Measurements from ENCODE around the gene IFT57.

IFT57 gene

GRCh38 chr3:108218811-108219210 is 3.4 kb downstream of the IFT57 start:
- no peak for DNase-seq

DNA sequence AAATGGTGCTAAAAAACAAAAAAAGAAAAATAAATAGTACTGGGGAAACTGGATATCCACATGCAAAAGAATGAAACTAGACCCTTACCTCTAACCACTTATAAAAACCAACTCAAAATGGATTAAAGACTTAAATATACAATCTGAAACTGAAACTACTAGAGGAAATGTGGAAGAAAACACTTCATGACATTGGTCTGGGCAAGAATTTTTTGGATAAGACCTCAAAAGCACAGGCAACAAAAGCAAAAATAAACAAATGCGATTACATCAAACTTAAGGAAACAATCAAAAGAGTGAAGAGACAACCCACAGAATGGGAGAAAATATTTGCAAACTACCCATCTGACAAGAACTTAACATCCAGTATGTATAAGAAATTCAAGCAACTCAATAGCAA is 6.4 kb downstream of the IFT57 start:
- DNase-seq = no peak

GRCh38 chr3:108209579-108209978 is 12.6 kb downstream of the IFT57 start:
- no peak for DNase-seq

DNA sequence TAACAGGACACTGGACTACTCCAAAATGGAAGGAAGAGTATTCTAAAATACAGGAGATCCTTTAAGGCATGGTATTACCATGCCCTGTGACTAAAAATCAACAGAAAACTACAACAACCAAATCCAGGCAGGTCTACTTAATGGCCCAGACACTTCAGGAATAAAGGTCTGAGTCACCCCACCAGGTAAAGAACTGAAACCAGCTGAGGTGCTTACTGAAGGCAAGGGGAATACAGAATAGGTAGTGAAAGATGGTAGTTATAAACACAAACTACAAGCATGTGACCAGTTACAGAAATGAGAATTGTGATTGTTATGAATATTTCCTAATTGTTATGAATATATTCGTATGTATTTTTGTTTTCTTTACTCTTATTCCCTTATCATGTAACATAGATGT is 13.4 kb downstream of the IFT57 start:
- no peak for DNase-seq

- DNase-seq = no peak
Observed at GRCh38 chr3:108202834-108203233, 19.4 kb downstream of the IFT57 start.

- no peak for DNase-seq
Observed at GRCh38 chr3:108202080-108202479, 20.1 kb downstream of the IFT57 start.

GRCh38 chr3:108201258-108201657 is 21.0 kb downstream of the IFT57 start:
- no peak for DNase-seq

GRCh38 chr3:108200578-108200977 is 21.6 kb downstream of the IFT57 start:
- no peak for DNase-seq

DNA sequence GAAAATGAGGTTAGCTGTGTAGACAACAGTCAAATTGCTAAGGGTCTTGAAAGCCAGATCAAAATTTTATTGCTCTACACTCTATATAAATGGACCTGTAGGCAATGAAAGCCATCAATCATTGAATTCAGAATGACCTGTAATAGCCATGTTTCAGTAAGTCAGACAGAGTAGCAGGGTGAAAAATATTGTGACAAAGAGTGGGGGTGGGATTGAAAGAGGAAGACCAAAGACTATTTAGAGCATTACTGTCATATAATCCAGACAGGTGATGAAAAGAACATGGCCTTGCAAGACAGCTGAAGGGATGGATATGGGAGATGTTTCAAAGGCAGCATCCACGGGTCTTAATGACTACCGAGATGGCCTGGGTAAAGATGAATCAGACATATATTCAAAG is 22.2 kb downstream of the IFT57 start:
- no peak for DNase-seq

DNA sequence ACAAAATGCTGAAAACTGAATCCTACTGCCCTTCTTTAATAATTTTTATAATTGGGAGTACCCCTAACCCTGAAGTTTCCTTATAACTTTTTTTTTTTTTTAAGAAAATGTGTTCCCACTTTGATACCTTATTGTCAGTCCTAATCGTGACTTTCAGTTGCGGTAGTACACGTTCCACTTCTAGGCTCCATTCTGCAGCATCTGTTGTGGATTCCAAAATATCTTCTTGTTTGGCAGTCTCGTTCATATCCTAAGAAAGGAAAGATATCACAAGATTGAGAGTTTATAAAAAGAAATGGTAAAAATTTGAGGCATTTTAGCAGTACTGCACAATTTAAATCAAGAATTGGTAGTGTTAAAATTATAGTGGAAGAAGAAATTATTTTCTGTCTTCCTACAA is 30.8 kb downstream of the IFT57 start:
- no peak for DNase-seq

- no peak for DNase-seq
Observed at GRCh38 chr3:108190346-108190745, 31.9 kb downstream of the IFT57 start.

- DNase-seq = no peak
Observed at GRCh38 chr3:108189440-108189839, 32.8 kb downstream of the IFT57 start.

- DNase-seq = no peak
Observed at GRCh38 chr3:108185536-108185935, 36.7 kb downstream of the IFT57 start.

DNA sequence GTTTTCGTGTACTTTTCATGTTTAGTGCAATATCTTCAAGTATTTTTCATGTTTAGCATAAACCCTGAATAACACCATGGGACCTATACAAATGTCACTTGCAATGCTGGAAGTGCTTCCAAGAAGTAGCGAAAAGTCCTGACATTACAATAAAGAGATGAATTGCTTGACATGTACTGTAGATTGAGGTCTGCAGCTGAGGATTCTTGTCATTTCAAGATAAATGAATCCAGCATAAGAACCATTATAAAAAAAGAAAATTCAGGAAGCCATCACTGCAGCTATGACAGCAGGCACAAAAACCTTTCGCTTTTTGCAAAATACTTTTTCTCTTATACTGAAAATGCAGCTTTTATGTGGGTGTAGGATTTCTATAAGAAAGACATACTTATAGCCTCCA is 37.4 kb downstream of the IFT57 start:
- no peak for DNase-seq

- no peak for DNase-seq
Observed at GRCh38 chr3:108183971-108184370, 38.3 kb downstream of the IFT57 start.

DNA sequence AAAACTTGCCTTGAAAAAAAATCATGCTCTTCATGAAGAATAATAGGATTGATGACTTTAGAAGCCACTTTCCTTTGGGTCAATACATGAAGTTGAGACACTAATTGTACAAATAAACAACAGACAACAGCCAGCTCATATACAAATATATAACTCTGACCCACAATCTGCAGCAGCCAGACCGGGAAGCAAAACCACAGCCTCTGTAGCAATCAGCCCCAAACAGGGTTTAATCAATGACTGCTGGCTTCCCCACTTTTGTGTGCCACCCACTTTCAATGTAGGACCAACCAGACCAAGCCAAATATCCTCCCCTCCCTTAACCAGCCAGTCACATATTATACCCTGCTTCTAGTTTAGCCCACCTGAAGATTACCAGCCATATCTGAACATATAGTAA is 39.0 kb downstream of the IFT57 start:
- DNase-seq = peak; percentile 38

GRCh38 chr3:108182339-108182738 is 39.9 kb downstream of the IFT57 start:
- peak; percentile 57 for DNase-seq

DNA sequence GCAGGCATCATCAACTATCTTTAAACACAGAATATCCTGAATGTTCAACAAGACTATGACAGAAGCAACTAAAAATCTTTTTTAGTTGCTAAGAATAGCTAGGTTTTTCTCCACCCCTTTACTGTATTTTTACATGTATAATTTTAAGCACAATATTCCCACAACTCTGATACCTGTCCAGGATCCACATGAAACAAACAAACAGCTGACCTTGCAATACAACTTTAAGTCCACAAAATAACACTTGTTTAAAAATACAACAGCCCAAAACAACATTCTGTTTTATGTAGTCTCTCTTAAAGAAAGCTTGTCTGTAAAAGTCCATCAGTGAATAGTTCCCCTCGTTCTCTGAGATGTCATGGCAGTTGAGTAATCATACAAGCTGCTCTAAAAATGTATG is 41.1 kb downstream of the IFT57 start:
- DNase-seq = no peak

- DNase-seq = peak; percentile 58
Observed at GRCh38 chr3:108180194-108180593, 42.0 kb downstream of the IFT57 start.

DNA sequence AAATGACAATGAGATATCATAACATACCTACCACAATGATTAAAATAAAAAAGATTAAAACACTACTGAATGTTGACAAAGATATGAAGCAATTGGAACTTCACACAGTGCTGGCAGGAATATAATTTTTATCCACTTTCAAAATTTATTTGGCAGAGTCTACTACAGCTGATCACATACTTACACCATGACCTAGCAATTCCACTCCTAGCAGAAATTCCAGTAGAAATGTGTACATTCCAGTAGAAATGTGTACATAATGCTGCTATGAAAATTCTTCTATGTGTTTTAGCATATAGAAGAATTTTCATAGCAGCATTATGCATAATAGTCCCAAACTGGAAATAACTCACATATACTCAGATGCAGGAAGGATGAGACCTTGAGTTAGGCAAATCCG is 43.5 kb downstream of the IFT57 start:
- DNase-seq = no peak

GRCh38 chr3:108177536-108177935 is 44.7 kb downstream of the IFT57 start:
- DNase-seq = no peak

DNA sequence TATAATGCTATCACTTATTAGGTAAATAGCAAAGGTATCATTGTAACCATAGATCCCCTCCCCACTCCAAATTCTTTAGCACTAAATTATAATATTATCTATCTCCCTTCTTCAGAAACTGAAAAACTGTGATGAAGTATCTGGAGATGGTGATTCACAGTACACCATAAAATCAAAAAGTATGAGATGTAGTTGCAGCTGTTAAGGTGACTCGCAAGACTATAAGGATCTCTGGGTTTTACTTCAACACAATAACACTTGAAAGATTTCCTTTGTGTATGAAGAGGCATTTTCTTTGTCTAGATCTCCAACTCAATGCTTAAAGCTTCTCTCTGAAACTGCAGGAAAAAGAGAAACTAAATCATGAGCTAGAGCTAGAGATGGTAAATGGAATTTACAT is 46.9 kb downstream of the IFT57 start:
- DNase-seq = no peak

DNA sequence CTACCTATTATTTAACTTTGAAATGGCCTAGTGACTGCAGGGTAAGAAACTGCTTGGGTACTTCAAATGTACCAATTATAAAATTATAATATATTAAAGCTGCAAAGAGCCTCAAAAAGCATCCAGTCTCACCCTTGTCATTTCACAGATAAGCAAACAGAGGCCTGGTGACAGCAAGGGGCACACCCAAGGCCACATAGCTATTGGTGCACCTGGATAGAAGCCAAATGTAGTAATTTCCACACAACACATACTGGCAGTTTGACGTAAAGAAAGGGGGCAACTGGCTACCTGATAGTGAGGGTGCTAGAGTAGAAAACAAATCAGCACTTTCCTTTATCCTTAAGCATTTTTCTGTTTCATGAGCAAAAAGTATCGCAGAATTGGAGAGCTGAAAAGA is 51.1 kb downstream of the IFT57 start:
- no peak for DNase-seq

GRCh38 chr3:108164391-108164790 is 57.8 kb downstream of the IFT57 start:
- no peak for DNase-seq

- DNase-seq = no peak
Observed at GRCh38 chr3:108159865-108160264, 62.4 kb downstream of the IFT57 start.

GRCh38 chr3:108159105-108159504 is 63.1 kb downstream of the IFT57 start:
- no peak for DNase-seq
